ENCODE data around the gene TCF3. TPM values are rescaled to one million over a fixed set of nuclear protein-coding genes. Genes with fewer than 3 reads are reported as not detected.

TCF3 gene
- polyA plus RNA-seq, 3 donors = 2.4 to 36.2 (median 3.3) TPM

DNA sequence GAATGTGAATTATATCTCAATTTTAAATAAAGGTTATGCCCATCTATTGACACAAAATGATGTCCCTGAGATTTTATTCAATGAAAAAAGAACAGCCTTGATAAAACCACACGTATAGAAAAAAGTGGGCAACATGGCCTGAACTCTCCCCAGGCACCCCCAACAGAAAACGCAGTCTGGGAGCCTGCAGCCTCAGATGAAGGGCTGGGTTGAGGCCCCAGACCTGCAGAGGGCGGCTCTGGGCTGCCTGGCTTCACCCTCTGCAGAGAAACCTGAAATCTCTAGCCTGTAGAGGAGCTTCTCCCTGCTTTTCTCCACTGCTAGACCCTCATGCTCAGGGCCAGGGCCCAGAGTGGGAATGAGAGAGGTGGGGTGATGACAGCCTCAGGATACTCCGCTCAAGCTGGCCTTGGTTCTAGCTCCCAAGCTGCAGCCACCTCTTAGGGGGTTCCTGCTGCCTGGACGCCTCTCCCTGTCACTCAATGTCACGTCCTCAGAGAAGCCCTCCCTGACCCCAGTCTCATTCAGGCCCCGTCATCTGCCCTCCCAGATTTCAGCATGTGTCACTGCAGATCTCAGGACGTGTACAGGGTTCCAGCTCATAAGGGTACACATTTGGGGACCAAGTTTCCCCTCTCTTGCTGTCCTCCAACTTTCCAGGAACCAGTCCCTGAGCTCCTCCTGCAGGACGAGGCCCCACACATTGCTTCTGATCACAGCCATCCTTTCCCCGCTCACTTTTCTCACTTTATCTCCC, 61.6 kb downstream of the TCF3 start:
- Mint-ChIP-seq H3K4me1 (peaks cover 28% of the 10 kb centered on the region), H3K36me3 (peaks cover 6 to 15% of the 10 kb centered on the region in 2 donors), H3K27ac (peak overlapping the region; percentile 35 to 89 (median 75)), H3K4me3 (peak overlapping the region; percentile 83 to 91), H3K27me3 (ENCODE audit: low read depth in 3 of 3) (peaks cover 0 to 2% (median 0%) of the 10 kb centered on the region in 3 donors), H3K9me3 (no peaks in the 10 kb centered on the region)
- TF ChIP-seq, protein P1, sequence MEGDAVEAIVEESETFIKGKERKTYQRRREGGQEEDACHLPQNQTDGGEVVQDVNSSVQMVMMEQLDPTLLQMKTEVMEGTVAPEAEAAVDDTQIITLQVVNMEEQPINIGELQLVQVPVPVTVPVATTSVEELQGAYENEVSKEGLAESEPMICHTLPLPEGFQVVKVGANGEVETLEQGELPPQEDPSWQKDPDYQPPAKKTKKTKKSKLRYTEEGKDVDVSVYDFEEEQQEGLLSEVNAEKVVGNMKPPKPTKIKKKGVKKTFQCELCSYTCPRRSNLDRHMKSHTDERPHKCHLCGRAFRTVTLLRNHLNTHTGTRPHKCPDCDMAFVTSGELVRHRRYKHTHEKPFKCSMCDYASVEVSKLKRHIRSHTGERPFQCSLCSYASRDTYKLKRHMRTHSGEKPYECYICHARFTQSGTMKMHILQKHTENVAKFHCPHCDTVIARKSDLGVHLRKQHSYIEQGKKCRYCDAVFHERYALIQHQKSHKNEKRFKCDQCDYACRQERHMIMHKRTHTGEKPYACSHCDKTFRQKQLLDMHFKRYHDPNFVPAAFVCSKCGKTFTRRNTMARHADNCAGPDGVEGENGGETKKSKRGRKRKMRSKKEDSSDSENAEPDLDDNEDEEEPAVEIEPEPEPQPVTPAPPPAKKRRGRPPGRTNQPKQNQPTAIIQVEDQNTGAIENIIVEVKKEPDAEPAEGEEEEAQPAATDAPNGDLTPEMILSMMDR (IDR thresholded peaks at IDR 0.05) = no peak
- peaks cover 1 to 4% of the 10 kb centered on the region in 2 donors for H3K36me3 ChIP-seq (replicated peaks in 1 of 2; ENCODE audit: control insufficient read depth in 1 of 2, insufficient read depth in 2 of 2, low read length in 2 of 2)
- H4K20me1 ChIP-seq (ENCODE audit: insufficient read depth, low read length) = peaks cover 37% of the 10 kb centered on the region
- H3K4me2 ChIP-seq (replicated peaks; ENCODE audit: extremely low read depth, low read length, poor library complexity, severe bottlenecking) = peak overlapping the region; percentile 93
- DNase-seq = peak in 1 of 3 donors; percentile 29
- H2AFZ ChIP-seq (ENCODE audit: insufficient read depth, low read depth, low read length, poor library complexity, severe bottlenecking) = peak overlapping the region; percentile 83
- H3K4me1 ChIP-seq (ENCODE audit: control insufficient read depth in 1 of 2, insufficient read depth in 2 of 2, low read length in 2 of 2) = peaks cover 28 to 36% of the 10 kb centered on the region in 2 donors
- peaks cover 58% of the 10 kb centered on the region for H3K79me2 ChIP-seq (ENCODE audit: insufficient read depth, low read length)
- peak overlapping the region in 2 of 3 experiments; percentile 78 to 86 for H3K4me3 ChIP-seq (replicated peaks in 1 of 3; ENCODE audit: low read depth in 2 of 3, low read length in 3 of 3)
- no peaks in the 10 kb centered on the region for H3K9me3 ChIP-seq (replicated peaks in 1 of 2; ENCODE audit: control insufficient read depth in 1 of 2, insufficient read depth in 1 of 2, low read length in 2 of 2)
- 4% methylated on average over 7 of the region's 10 CpGs for WGBS (ENCODE audit: insufficient coverage)
- intact Hi-C loops (cut with micrococcal nuclease) = loop anchor here in 1 of 2 donors (5.0 kb wide), 1 partner anchor 61 kb away; the partner anchor contains the start of gene TCF3
- peak overlapping the region in 1 of 2 donors; percentile 90 for H3K27ac ChIP-seq (ENCODE audit: low read depth in 1 of 2, low read length in 2 of 2)
- H3K27me3 ChIP-seq (ENCODE audit: control insufficient read depth in 2 of 2, insufficient read depth in 2 of 2, low read length in 2 of 2) = no peaks in the 10 kb centered on the region
- H3K9ac ChIP-seq (ENCODE audit: insufficient read depth, low read length, poor library complexity, severe bottlenecking) = peak overlapping the region; percentile 83

DNA sequence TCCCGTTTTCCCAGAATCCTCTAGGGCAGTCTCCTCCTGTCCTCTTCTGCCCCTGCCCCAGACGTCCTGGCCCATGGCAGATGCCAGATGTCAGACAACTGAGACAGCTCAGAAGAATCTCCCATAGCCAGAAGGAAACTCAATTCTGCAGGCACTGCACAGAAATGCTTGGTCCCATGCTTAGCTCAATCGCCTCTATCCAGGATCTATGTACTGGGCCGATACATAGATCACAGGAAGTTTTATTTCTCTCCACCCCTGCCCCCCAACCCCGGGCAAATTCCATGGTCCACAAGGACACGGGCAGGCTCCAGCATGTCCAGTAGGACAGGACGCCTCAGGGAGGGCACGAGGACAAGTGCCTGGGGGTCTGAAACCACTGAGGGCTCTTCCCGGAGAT, 64.5 kb downstream of the TCF3 start:
- WGBS (ENCODE audit: insufficient coverage) = 92% methylated on average over 7 of the region's 9 CpGs
- H2AFZ ChIP-seq (ENCODE audit: insufficient read depth, low read depth, low read length, poor library complexity, severe bottlenecking) = no peak overlapping the region
- intact Hi-C loops (cut with micrococcal nuclease) = no loop called here
- no peaks in the 10 kb centered on the region for H3K9me3 ChIP-seq (replicated peaks in 1 of 2; ENCODE audit: control insufficient read depth in 1 of 2, insufficient read depth in 1 of 2, low read length in 2 of 2)
- peaks cover 43% of the 10 kb centered on the region for H4K20me1 ChIP-seq (ENCODE audit: insufficient read depth, low read length)
- TF ChIP-seq, protein P1 (IDR thresholded peaks at IDR 0.05) = no peak
- Mint-ChIP-seq H3K36me3 (peaks cover 16 to 31% of the 10 kb centered on the region in 2 donors), H3K27ac (peak overlapping the region in 1 of 7 donors; percentile 72), H3K9me3 (peaks cover 0 to 5% (median 0%) of the 10 kb centered on the region in 7 donors), H3K4me1 (peaks cover 22% of the 10 kb centered on the region), H3K4me3 (no peak overlapping the region), H3K27me3 (ENCODE audit: low read depth in 3 of 3) (peaks cover 0 to 2% (median 0%) of the 10 kb centered on the region in 3 donors)
- H3K4me3 ChIP-seq (replicated peaks in 1 of 3; ENCODE audit: low read depth in 2 of 3, low read length in 3 of 3) = no peak overlapping the region
- peaks cover 10 to 28% of the 10 kb centered on the region in 2 donors for H3K36me3 ChIP-seq (replicated peaks in 1 of 2; ENCODE audit: control insufficient read depth in 1 of 2, insufficient read depth in 2 of 2, low read length in 2 of 2)
- H3K79me2 ChIP-seq (ENCODE audit: insufficient read depth, low read length) = peaks cover 63% of the 10 kb centered on the region
- H3K4me2 ChIP-seq (replicated peaks; ENCODE audit: extremely low read depth, low read length, poor library complexity, severe bottlenecking) = no peak overlapping the region
- H3K4me1 ChIP-seq (ENCODE audit: control insufficient read depth in 1 of 2, insufficient read depth in 2 of 2, low read length in 2 of 2) = peaks cover 23 to 27% of the 10 kb centered on the region in 2 donors
- no peak overlapping the region for H3K27ac ChIP-seq (ENCODE audit: low read depth in 1 of 2, low read length in 2 of 2)
- DNase-seq = no peak
- H3K9ac ChIP-seq (ENCODE audit: insufficient read depth, low read length, poor library complexity, severe bottlenecking) = peak overlapping the region; percentile 4
- H3K27me3 ChIP-seq (ENCODE audit: control insufficient read depth in 2 of 2, insufficient read depth in 2 of 2, low read length in 2 of 2) = no peaks in the 10 kb centered on the region
